GM19043 (cell line): ENCODE results near the gene MDK.
A peak's percentile ranks its signal among the peaks of the same experiment; 100 is the strongest.

ENCODE experiments used
- ATAC-seq: cut with Tn5 transposase; IDR thresholded peaks from one replicate; pipeline ENCODE4 v1.9.1; 2021; ENCODE audit warnings: low read depth; ENCODE audit not compliant: unreplicated experiment

The MDK gene

DNA sequence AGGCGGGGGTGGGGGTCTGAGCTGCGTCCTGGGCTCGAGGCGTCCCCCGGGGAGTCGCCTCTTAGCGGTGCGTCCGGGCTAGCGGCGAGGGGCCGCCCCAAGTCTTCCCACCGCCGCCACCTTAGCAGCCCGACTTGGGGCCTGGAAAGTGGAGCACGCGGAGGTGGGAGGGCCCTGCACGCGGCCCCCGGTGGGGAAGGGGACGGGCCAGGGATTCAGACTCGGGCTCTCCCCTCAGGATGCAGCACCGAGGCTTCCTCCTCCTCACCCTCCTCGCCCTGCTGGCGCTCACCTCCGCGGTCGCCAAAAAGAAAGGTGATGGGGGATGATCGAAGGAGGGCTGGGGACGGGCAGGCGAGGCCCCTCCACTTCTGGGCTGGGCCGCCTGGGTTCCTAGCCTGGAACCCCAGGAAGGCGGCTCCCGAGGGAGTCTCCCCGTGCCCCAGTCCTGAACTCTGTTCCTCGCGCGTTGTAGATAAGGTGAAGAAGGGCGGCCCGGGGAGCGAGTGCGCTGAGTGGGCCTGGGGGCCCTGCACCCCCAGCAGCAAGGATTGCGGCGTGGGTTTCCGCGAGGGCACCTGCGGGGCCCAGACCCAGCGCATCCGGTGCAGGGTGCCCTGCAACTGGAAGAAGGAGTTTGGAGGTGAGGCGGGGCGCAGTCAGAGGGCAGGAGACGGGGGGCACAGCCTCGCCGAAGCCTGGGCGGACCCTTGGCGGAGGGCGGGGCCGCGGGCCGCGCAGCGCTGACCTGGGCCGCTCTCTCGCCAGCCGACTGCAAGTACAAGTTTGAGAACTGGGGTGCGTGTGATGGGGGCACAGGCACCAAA, 563 bp downstream of the MDK start:
- no peak for ATAC-seq

DNA sequence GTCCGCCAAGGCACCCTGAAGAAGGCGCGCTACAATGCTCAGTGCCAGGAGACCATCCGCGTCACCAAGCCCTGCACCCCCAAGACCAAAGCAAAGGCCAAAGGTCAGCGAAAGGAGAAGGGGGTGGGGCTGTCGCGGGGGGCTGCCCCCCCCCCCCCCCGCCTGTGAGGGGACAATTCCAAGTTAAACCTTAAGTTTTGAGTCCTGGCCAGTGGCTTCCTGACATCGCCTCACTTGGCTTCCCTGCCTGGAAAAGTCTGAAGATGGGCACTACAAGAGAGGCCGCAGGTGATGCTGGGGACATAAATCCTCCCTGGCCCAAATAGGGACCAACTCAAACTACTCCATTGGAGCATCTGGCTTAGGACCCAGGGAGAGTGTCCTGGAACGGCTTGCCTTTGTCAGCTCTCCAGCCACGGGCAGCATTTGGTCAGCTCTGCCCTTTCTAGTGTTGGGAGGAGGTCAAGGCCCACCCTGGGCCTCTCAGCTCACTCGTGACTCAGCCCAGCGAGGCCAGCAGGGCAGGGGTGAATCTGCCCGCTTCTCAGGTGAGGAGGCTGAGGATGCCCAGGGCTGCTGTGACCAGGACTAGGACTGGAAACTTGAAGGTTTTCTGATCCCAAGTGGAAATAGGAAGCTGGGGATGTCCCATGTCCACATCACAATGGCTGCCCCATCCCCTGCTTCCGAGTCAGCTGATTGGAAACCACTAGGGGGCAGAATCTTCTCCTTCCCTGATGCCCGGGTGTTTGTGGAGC, 1.4 kb downstream of the MDK start:
- no peak for ATAC-seq

DNA sequence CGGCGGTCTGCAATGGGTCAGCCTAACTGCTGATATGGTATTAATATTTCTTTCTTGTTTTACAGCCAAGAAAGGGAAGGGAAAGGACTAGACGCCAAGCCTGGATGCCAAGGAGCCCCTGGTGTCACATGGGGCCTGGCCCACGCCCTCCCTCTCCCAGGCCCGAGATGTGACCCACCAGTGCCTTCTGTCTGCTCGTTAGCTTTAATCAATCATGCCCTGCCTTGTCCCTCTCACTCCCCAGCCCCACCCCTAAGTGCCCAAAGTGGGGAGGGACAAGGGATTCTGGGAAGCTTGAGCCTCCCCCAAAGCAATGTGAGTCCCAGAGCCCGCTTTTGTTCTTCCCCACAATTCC, 1.9 kb downstream of the MDK start:
- no peak for ATAC-seq

DNA sequence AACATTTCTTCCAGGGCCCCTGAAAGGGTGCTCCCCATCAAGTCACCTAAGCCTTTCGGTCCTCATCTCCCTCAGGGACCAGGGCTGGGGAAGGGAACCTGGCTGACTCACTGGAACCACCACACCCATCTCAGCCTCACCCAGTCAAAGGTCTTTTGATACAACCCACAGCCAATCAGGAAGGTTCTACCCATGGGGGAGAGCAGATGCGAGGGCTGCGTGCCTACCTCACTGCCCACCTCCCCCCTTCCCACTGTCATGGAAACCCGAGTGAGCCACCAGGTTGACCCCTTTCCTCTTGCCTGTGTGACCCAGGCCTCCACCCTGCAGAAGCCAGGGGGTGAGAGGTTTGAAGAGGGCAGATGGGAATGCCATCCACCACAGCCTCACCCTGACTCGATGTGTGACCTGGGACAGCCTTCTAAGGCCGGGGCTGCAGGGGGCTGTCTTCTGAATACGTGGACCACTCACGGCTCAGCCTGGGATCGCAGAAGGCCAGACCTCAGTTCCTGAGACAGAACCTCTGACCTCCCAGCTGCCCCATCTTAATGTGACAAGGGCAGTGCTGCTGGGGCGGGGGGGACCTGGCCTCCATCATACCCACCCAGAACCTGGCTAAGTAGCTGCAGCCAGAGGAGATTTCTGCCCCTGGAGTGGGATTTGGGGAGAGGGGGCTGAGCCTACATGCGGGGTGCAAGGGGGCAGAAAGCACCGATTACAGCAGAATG, 2.7 kb downstream of the MDK start:
- ATAC-seq: no peak

DNA sequence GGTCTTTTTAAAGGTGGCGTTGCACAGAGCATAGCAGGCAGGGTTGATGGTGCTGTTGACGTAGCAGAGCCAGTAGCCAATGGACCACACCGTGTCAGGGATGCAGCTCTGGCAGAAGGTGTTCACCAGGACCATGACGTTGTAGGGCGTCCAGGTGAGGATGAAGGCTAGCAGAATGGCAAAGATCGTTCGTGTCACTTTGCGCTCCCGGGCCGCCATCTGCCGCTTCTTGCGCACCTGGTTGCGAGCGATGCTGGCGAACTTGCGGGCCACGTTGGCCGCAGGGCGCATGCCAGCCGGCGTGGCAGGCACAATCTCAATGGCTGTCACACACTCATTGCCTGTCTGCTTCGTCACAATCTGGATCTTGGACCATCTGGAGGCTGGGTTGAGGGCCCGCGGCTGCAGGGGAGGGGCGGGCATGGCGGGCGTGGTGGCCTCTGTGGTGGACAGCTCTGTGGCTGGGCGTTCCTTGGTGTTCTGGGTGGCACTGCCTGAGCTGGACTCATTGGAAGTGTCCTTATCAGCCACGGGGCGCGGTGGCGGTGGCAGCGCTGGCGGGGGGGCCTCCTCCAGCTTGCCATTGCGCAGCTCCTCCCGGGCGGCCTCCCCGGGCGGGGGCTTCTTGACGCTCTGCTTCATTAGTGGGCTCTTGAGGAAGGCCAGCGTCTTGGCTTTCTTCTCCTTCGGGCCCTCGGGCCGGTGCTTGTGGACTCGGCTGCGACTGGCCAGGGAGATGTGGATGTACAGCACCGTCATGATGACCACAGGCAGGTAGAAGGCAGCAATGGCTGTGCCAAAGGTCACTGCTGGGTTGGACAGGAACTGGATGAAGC, 3.9 kb downstream of the MDK start:
- no peak for ATAC-seq

DNA sequence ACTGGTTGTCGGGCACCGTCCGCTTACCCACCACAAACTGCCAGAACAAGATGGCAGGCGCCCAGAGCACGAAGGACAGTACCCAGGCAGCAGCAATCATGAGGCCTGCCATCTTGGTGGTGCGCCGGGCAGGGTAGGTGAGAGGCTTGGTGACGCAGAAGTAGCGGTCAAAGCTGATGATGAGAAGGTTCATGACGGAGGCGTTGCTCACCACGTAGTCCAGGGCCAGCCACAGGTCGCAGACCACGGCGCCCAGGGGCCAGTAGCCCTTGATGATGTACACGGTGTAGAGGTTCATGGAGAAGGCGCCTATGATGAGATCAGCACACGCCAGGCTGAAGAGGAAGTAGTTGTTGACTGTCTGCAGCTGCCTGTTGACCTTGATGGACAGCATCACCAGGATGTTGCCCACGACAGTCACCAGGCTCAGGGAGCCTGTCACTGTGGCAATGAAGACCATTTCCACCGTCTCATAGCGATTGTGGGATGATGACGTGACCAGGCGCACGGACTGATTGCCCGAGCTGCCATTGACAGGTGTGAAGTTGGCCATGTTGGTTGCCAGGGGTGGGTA, 4.6 kb downstream of the MDK start:
- ATAC-seq: no peak

DNA sequence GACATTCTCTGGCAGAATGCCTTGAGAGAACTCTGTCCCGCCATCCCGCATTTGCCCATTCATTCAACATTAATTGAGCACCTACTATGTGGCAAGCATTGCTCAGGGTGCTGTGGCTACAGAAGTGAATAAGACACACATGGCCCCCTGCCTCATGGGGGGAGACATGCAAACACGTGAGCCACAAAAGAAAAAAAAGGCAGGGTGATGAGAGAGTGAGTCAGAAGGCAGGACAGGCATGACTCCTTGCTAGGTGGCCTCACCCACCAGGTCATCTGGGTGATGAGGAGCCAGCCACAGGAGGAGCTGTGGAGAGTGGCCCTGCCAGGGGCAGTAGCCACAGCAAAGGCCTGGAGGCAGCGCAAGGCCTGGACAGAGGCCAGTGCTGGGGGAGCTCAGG, 5.2 kb downstream of the MDK start:
- ATAC-seq: no peak

DNA sequence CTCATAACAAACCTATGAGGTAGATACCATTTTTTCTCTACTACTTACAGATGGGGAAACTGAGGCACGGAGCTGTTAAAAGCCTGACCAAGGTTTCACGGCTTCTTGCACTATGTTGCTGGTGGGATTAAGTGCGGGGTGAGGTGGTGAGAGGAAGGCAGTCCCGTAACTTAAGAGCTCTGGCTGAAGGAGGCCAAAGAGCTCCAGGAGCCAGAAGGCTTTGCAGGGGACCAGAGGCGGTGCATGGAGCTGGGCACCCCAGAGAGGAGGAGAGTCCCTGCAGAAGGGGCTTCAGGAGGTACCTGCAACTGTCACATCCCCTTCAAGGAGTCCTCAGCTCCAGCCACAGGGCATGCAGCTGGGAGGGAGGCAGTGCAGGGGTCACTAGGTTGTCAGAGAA, 6.0 kb downstream of the MDK start:
- no peak for ATAC-seq

DNA sequence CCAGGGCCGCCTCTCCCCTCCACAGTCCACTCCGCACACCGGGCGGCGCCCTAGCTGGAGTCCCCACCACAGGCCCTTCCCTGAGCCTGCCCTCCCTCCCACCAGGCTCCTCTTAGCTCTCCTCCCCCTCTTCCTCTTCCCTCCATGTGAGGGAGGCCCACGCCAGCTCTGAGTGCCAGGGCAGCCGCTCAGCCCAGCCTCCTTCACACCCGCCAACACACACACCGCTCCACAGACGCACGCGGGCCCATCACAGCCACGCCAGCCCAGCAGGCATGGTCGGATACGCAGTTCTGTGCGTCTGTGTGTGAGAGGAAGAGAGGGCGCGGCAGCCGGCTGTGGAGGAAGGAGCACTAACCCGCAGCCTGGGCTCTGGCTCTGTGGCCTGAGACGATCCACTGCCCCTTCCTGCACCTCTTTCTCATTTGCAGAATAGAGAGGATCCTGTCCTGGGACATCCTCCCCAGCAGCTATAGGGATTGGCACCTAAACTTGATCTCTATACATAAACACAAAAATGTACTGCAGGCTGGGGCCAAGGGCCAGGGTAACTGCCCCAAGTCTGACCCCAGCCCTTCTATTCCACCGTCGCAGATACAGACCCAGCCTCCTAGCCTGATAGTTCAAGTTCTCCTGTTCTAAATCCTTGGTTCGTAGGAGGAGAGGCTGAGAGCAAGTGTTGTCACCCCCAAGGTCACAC, 6.6 kb downstream of the MDK start:
- no peak for ATAC-seq

DNA sequence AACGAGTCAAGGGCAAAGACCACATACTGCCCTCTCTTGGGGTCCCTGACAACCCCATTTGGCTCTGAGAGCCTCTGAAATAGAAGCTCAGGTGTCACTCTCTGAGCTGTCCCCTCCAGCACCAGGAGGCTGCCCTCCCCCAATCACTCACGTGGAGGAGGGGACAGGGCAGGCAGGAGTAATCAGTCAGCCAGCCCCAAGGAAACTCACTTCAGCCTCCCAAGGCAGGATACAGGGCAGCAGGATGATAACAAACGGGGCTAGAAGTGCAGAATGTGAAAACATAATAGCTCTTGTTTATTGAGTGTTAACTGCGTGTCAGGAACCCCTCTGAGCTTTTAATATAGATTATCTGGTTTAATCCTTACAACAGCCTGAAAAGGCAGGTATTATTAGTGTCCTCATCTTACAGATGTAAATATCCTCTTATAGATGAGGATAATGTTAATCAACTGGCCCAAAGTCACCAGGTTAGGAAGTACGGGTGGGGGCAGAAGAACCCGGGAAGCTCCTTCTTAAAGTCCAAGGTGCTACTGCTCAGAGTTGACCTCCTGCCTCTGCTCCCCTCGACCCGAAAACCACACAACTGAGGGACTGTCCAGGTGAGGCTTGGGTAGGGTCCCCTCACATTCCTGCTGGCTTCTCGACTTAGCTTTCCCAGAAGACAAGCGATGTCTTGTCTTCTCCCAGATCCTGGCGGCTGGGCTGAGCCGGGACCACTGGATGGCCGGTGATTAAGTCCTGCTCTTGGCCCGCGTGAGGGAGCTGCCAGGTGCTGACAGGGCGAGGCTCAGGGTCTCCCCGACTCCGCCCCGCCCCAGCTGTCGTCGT, 7.4 kb downstream of the MDK start:
- ATAC-seq: no peak

DNA sequence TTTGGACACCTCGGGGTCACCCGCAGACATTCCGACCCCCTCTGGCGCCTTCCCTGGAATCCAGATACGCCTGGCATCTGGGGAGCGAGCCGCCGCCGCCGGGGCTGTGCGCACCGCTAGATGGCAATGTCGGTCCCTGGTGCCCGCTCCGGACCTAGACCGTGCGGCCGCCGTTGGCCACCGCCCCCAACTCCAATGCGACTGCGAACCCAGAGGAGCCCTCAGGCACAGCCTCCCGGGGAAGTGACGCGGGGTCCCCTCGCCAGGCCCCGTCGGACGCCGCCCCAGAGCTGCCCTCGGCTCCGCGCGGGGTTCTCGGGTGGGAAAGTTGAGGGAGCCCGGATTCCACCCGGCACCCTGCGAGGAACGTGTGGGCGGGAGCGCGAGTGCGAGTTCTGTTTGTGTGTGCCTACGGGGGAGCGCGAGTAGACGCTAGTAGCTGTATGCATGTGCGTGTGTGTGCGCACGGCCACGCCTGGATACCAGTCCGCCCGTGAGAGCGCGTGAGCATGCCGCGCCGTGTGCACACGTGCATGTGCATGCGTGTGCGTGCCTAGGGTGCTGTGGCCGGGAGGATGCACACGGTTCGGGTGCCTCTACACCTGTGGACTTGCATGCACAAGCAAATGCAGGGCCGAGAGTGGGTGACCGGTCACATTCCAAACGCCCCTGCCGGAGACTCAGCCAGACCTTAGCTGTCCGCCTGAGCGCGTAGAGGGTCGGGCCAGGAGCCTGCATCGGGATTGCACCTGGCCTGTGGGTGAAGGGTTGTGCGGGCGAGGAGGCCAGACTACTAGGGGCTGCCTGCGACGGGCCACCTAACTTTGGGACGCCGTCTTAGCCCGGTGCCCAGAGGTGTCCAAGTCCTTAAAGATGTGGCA, 8.2 kb downstream of the MDK start:
- ATAC-seq: no peak

DNA sequence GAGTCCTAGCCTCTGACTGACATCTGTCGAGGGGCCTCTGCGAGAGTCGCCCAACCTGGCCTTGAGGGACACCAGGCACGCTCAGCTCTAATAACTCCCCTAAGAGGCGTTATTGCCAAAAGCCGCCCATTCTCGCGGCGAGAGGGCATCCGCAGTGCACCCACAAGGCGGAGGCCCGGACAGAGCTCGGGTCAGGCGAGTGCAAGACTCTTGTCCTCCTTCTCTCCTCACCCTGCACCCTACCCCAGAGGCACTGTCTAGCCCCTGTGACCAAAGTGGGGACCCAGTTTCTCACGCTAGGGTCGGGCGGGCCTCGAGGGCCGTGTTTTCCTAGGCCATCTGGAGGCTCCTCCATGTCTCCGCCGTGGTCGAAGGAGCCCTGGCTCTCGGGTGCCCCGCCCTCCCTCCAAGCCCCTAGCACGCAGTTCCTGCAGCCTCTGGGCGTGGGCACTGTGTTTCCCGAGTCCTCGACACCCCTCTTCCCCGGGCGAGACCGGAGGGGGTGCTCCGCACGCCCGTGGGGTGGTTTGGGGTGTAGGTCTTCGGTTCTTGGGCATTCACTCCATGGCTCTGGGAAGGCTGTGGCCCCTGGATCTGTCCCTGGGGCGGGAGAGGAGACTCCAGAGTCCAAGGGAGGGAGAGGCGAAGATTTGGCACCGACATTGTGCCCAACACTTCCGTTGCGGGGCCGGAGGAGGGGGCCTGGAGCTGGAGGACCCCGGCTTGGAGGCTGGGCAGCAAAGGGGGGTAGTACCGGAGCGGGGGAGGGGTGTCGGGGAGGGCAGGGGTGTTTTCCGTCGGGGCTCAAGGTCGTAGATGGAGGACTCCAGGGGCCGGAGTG, 9.1 kb downstream of the MDK start:
- ATAC-seq: no peak

DNA sequence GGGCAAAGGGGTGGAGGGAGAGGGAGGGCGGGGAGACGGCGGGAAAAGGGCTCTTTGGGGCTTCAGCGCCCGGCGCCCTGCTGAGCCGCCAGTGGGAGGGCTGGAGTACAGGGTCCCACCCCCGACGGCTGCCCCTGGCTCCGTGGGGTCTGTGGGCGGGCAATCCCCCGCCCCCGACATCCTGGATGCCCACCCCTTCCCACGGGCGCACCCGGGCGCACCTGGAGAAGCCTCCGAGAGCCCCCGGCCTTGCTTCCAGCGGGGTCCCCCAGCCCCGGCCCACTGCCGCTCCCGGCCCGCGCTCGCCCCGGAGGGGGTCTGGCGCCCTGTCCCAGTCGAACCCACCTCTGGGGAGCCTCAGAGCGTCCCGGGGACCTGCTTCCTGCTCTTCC, 9.7 kb downstream of the MDK start:
- ATAC-seq: no peak

DNA sequence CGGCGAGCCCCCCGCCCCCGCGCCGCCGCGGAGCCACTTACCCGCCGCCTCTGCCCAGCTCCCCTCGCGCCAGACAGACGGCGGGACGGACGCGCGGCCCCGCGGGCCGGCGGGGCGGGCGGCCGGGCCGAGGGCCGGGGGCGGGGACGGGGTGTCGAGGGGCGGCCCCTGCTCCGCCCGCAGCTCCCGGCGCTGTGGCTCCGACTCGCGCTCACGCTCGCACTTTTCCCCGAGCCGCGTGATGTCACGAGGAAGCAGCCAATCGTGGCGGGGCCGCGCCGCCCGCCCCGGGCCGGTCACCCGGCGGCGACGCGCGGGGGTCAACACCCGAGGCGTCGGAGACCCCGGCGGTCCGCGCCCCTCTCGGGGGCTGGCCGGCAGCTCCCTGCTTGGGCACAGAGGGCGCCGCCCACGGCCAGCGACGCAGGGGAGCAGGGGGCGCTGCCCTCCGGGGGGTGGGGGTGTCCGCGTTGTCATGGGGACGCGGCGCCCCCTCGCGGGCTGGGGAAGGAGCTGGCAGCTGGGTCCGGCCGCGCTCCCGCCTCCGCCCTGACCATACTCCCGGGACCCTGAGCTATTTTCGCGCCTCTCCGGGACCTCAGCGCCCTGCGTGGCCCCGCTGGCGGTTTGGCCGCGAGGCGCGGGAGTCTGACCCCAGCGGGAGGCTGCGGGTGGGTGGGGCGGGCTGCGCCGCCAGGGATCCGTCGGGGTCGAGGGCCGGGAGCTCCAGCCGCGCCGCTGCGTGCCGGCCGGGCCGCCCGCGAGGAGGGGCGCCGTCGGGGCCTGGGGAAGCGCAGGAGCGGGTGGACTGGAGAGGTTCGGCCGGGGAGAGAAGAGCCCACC, 10.3 kb downstream of the MDK start, which contains the start of gene CHRM4:
Gene CHRM4, minus strand, starts transcription at position 199 of the 843 bp plus-strand sequence. CDS start 5,219 bp downstream, outside the sequence.
- no peak for ATAC-seq

DNA sequence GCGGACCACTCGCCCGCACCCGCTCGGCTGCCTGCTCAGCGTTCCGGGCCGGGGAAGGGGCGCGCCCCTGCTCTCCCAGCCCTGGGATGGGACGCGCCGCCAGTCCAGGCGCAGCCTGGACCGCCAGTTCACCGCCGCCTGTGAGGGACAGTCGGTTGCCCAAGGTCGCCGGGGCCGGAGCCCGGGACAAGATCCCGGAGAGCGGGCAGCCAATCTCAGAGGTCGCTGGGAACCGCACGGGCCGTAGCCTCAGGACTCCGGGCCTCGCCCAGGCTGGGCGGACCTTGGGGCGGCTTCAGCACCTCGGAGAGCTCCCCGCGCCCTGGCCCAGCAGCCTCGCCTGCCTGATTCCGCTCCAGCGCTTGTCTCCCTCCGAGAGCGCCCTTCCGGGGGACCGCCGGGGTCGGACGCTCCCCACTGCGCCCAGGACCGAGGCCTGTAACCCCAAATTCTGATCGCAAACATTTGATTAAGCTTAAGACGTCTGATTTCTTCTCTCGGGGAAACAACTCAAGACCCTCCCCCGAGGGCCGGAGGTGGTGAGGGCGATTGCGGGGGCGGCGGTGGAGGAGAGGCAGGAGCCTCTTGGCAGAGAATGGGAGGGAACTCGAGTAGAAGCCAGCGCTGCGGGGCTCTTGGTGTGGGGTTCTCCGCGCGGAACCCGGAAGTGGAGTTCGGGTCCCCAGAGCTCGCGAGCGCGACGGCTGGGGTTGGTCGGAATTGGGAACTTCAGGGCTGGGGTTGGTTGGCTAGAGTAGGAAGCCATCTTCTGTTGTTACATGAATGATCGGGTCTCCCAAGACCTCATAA, 11.2 kb downstream of the MDK start:
- ATAC-seq: peak; percentile 60
